Progenitor cell of endocrine pancreas (in vitro differentiated cells): ENCODE data around the gene PM20D2. TPM values are rescaled to one million over a fixed set of nuclear protein-coding genes. Genes with fewer than 3 reads are reported as not detected.
A peak's percentile ranks its signal among the peaks of the same experiment; 100 is the strongest.
"Not testable (repeated sequence)": the region's sequence is repeated elsewhere in the genome, so short reads cannot be mapped to it uniquely, and the experiment has no call there.

Experiments used
- DNase-seq: peaks from one replicate; pipeline ENCODE4 v3.0.0; 2021; ENCODE audit warnings: low spot score; ENCODE audit not compliant: unreplicated experiment
- H3K27ac Mint-ChIP-seq: 2 replicates; pipeline ENCODE4 v1.8.0; 2021; ENCODE audit warnings: mild to moderate bottlenecking, moderate library complexity, mixed read lengths
- H3K27me3 Mint-ChIP-seq: 2 replicates; pipeline ENCODE4 v1.8.0; 2021; ENCODE audit warnings: mixed read lengths
- H3K36me3 Mint-ChIP-seq: 2 replicates; pipeline ENCODE4 v1.8.0; 2022; ENCODE audit warnings: mixed read lengths; ENCODE audit not compliant: insufficient read depth
- H3K4me1 Mint-ChIP-seq: 2 replicates; pipeline ENCODE4 v1.8.0; 2021; ENCODE audit warnings: low read depth, mixed read lengths
- H3K4me3 Mint-ChIP-seq: 2 replicates; pipeline ENCODE4 v1.8.0; 2021; ENCODE audit warnings: low read depth, mild to moderate bottlenecking, moderate library complexity, mixed read lengths
- H3K9me3 Mint-ChIP-seq: 2 replicates; pipeline ENCODE4 v1.8.0; 2021; ENCODE audit warnings: low read depth, mixed read lengths
- CTCF ChIP-seq: fragments of 200-600 bp; sonication (generic); IDR thresholded peaks from one replicate; pipeline ENCODE4 v1.5.0; 2021; ENCODE audit warnings: antibody characterized with exemption, mild to moderate bottlenecking; ENCODE audit not compliant: unreplicated experiment
- total RNA-seq: library from RNA; stranded (reverse); gene quantifications from 2 replicates; pipeline ENCODE4 v1.2.1, GENCODE V29; 2021

Gene PM20D2
- total RNA-seq, 1 donor from 2014 or later = 20.8 TPM

- Mint-ChIP-seq H3K27me3 (no peaks in the 10 kb centered on the region), H3K4me1 (peaks cover 2% of the 10 kb centered on the region), H3K27ac (no peak overlapping the region), H3K4me3 (no peak overlapping the region), H3K36me3 (peaks cover 1% of the 10 kb centered on the region), H3K9me3 (no peaks in the 10 kb centered on the region)
- TF ChIP-seq CTCF = peak; percentile 60
- no peak for DNase-seq
These were observed 23.2 kb upstream of the PM20D2 start for GRCh38 chr6:89122625-89123024.

GRCh38 chr6:89128256-89128671 lies 17.6 kb upstream of the PM20D2 start:
- not testable (repeated sequence) for H3K9me3 Mint-ChIP-seq, DNase-seq, H3K27ac Mint-ChIP-seq, H3K4me3 Mint-ChIP-seq, H3K27me3 Mint-ChIP-seq, H3K4me1 Mint-ChIP-seq
- peaks cover 14% of the 10 kb centered on the region for H3K36me3 Mint-ChIP-seq

- Mint-ChIP-seq H3K27ac (no peak overlapping the region), H3K27me3 (no peaks in the 10 kb centered on the region), H3K9me3 (peaks cover 16% of the 10 kb centered on the region), H3K4me3 (no peak overlapping the region), H3K4me1 (peaks cover 2% of the 10 kb centered on the region), H3K36me3 (peaks cover 21% of the 10 kb centered on the region)
- no peak for DNase-seq
- TF ChIP-seq CTCF = no peak
These were observed 14.3 kb upstream of the PM20D2 start for GRCh38 chr6:89131599-89131998.

- no peak overlapping the region for H3K4me3 Mint-ChIP-seq
- H3K36me3 Mint-ChIP-seq = peaks cover 20% of the 10 kb centered on the region
- no peak for TF ChIP-seq CTCF
- H3K27ac Mint-ChIP-seq = no peak overlapping the region
- peaks cover 2% of the 10 kb centered on the region for H3K4me1 Mint-ChIP-seq
- peaks cover 16% of the 10 kb centered on the region for H3K9me3 Mint-ChIP-seq
- DNase-seq = no peak
- H3K27me3 Mint-ChIP-seq = no peaks in the 10 kb centered on the region
These were observed 13.8 kb upstream of the PM20D2 start for GRCh38 chr6:89132057-89132456.

- no peak for DNase-seq
- Mint-ChIP-seq H3K4me3 (no peak overlapping the region), H3K27me3 (no peaks in the 10 kb centered on the region), H3K36me3 (peaks cover 13% of the 10 kb centered on the region), H3K9me3 (peaks cover 8% of the 10 kb centered on the region), H3K4me1 (peaks cover under 1% of the 10 kb centered on the region), H3K27ac (no peak overlapping the region)
- no peak for TF ChIP-seq CTCF
These were observed 11.9 kb upstream of the PM20D2 start for GRCh38 chr6:89133981-89134380.

GRCh38 chr6:89134723-89135122 lies 11.1 kb upstream of the PM20D2 start:
- Mint-ChIP-seq H3K4me1 (peaks cover 8% of the 10 kb centered on the region), H3K27me3 (no peaks in the 10 kb centered on the region), H3K9me3 (peaks cover 7% of the 10 kb centered on the region), H3K36me3 (peaks cover 13% of the 10 kb centered on the region), H3K27ac (no peak overlapping the region), H3K4me3 (no peak overlapping the region)
- no peak for DNase-seq
- TF ChIP-seq CTCF = no peak
